Left ventricle myocardium superior (tissue), 1 donor: ENCODE results near the gene TSPOAP1. TPM values are rescaled to one million over a fixed set of nuclear protein-coding genes. Genes with fewer than 3 reads are reported as not detected.

Experiments used
- ATAC-seq: fragments of 200-7000 bp; cut with Tn5 transposase; one replicate; pipeline ENCODE4 v1.9.1; 2020; ENCODE audit warnings: mild to moderate bottlenecking, moderate library complexity
- DNase-seq: peaks from one replicate; pipeline ENCODE4 v3.0.0-alpha.2; 2020
- intact Hi-C: fragments of 100-400 bp; cut with micrococcal nuclease; formaldehyde crosslinking; loops from one replicate; pipeline ENCODE4 v1.11.0; 2022
- total RNA-seq: library from RNA; stranded (reverse); fragmentation: NEBNext Ultra II Directional; extraction: Animal tissue kit (Norgen Biotek cat#: 25700); gene quantifications from one replicate; pipeline ENCODE4 v1.2.1, GENCODE V29; 2021
- donor health status: DM: no; HTN: yes; CAD: no; lungs with severe emphysema.

TSPOAP1 gene
- total RNA-seq, 1 donor from 2014 or later = 18.8 TPM

- ATAC-seq (no peak), DNase-seq (no peak)
- intact Hi-C loops = no loop called here
Observed at GRCh38 chr17:58272367-58273280, 56.0 kb downstream of the TSPOAP1 start.

- ATAC-seq (no peak), DNase-seq (no peak)
- intact Hi-C loops = no loop called here
Observed at GRCh38 chr17:58271216-58271931, 57.2 kb downstream of the TSPOAP1 start.

DNA sequence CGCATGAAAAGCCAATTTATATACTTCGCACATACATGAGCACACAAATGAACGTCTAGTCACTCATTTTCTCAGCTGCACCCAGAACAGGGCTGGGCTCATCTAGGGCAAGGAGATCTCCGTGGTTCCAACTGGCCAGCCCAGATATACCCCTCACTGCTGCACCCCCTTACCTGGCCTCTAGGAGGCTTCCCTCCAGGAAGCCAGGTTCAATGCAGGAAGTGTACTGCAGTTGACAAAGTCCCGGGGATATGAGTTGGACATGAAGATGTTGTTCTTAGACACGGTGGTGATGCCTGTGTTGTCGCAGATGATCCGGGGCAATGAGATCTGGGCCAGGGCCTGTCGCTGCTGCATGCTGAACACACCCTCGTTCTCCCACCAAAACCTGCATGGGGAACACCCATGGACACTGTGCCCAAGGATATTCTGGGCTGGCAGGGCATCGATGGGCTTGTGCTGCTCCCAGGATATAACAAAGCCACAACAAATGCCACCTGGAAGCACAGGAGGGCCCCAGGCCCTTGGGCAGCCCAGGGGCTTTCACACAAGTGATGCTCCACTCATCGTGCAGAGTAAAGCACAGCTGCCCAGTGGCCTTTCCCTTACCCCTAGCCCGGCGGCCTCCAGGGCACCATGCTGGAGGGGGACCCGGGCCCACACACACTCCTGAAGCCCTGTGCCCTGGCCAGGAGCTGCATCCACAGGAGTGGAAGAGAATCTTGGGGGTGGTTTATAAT is 57.9 kb downstream of the TSPOAP1 start:
- ATAC-seq (no peak), DNase-seq (no peak)
- intact Hi-C loops = no loop called here

GRCh38 chr17:58269557-58270291 is 58.9 kb downstream of the TSPOAP1 start:
- DNase-seq (no peak), ATAC-seq (no peak)
- intact Hi-C loops = no loop called here

GRCh38 chr17:58268774-58269556 is 59.6 kb downstream of the TSPOAP1 start:
- intact Hi-C loops = no loop called here
- DNase-seq (no peak), ATAC-seq (no peak)

DNA sequence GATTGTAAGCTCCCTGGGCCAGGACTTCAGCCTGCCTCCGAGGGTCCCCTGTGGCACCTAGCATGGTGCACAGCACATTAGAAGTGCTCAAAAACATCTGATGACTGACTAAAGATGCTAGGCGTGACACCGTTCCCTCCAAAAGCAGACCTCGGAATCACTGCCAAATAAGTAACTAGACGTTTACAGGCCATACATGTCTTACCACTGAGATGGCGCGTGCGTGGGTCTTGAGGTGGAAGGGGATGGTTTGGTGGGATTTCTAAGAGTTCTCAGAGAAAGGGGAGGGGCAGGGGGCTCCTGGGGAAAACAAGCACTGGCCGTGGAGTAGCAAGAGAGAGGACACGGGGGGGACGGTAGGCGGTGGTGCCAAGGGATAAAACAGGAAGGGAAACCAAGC is 60.3 kb downstream of the TSPOAP1 start:
- ATAC-seq = no peak
- intact Hi-C loops = no loop called here
- no peak for DNase-seq

DNA sequence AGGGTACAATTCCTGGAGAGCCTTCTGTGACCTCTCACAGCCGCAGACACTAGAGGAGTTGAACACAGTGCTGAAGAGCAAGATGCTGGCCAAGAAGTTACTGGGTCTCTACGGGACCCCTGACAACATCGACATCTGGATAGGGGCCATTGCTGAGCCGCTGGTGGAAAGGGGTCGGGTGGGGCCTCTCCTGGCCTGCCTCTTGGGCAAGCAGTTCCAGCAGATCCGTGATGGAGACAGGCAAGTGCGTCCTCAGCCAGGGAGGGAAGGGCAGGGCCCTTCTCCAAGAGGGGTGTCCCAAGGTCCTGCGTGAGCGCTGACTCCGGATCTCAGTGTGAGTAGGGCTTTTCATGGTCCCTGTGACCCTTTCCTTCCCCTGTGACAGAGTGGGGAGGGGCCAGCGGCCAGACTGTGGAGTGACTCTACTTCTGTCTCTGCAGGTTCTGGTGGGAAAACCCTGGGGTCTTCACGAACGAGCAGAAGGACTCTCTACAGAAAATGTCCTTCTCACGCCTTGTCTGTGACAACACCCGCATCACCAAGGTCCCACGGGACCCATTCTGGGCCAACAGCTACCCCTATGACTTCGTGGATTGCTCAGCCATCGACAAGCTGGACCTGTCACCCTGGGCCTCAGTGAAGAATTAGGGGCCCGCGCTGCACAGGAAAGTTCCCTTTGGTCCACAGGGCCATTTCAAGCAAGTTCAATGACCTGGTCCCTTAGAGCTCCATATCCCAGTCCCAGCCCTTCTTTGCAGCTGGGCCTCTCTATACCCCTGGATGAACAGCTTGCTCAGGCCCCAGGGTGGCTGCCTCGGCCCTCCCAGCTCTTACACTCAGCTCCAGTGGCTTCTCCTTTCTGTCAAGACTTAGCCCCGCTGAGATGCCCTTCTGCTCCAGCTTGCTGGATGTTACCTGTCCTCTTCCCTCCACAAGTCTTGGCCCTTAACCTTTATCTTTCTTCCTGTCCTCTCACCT is 61.0 kb downstream of the TSPOAP1 start:
- intact Hi-C loops = no loop called here
- no peak for ATAC-seq
- no peak for DNase-seq

DNA sequence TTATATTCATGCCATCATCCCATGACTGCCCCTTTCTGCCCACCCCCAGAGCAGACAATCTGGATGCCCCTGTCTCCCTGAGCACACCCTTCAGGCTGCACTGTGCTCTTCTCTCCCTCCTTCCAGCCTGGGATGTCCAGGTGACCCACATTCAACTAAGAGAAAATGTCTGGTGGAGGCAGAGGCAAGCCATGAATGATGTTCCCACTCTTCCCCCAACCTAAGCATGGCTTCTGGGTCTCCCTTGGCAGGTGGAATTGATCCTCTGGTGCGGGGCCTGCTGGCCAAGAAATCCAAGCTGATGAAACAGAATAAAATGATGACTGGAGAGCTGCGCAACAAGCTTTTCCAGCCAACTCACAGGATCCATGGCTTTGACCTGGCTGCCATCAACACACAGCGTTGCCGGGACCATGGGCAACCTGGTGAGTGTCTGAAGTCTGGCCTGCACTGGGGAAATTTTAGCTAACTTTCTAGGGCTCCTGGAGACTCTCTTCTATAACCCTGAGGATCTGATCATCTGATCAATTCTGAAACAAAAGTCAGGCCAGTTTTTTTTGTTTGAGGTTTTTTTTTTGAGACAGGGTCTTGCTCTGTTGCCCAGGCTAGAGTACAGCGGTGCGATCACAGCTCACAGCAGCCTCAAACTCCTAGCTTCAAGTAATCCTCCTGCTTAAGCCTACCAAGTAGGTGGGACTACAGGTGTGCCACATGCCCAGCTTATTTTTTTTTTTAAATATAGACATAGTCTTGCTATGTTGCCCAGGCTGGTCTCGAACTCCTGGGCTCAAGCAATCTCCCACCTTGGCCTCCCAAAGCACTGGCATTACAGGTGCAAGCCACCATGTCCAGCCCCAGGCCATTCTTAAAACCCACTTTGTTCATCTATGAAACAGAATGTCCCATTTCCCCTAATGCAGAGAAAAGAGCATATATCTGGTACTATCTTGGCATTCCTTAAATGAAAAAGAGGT is 62.4 kb downstream of the TSPOAP1 start:
- DNase-seq (no peak), ATAC-seq (no peak)
- intact Hi-C loops = no loop called here

DNA sequence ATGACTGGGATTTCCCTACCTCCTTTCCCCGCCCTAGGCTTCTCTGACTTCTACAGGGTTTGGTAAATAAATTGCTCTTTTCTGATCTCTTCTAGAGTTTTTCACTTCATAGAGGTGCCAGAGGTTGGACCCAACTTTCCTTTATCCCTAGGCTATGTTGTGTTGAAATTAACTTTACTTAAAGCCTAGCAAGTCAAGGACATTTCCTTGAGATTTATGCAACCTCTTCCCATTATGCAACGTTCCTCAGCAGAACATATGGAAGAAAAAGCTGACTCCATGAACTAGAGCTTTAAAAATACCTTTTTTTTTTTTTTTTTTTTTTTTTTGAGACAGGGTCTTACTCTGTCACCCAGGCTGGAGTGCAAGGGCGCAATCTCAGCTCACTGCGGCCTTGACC is 63.3 kb downstream of the TSPOAP1 start:
- intact Hi-C loops = no loop called here
- ATAC-seq (no peak), DNase-seq (no peak)

GRCh38 chr17:58264407-58265103 is 64.0 kb downstream of the TSPOAP1 start:
- intact Hi-C loops = no loop called here
- DNase-seq (no peak), ATAC-seq (no peak)

- DNase-seq (no peak), ATAC-seq (no peak)
- intact Hi-C loops = no loop called here
Observed at GRCh38 chr17:58263773-58264172, 64.8 kb downstream of the TSPOAP1 start.

DNA sequence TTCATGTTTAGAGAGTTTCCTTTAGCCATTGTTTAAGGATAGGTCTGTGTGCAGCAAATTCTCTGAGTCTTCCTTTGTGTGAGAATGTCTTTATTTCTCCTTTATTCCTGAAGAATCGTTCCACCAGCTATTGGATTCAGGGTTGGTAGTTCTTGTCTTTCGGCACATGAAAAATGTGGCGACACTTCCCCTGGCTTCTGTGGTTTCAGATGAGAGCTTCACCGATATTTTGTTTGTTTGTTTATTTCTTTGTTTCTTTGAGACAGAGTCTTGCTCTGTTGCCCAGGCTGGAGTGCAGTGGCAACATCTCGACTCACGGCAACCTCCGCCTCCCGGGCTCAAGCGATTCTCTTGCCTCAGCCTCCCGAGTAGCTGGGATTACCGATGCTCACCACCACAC is 66.4 kb downstream of the TSPOAP1 start:
- intact Hi-C loops = no loop called here
- DNase-seq = no peak

GRCh38 chr17:58254803-58255202 is 73.8 kb downstream of the TSPOAP1 start:
- intact Hi-C loops = no loop called here
- no peak for DNase-seq
- ATAC-seq = no peak

More for the DNA sequence above, 66.4 kb downstream of the TSPOAP1 start:
- ATAC-seq = no peak

DNA sequence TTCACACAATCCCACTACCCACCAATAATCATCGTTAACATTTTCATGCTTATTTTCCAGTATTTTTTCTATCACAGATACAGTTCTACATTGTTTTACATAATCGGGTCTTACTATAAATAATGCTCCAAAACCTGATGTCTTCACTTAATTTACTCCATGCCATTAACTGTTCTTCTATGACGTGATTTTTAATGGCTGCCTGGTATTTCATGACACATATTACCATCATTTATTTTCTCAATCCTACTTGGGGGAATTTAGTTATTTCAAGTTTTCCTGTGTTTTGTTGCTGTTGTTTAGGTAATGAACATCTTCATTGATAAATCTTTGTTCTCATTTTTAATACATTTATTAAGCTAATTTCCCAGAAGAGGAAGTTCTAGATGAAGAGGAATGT is 75.5 kb downstream of the TSPOAP1 start:
- no peak for DNase-seq
- no peak for ATAC-seq
- intact Hi-C loops = no loop called here

GRCh38 chr17:58252141-58252540 is 76.5 kb downstream of the TSPOAP1 start:
- ATAC-seq (no peak), DNase-seq (no peak)
- intact Hi-C loops = no loop called here
